ENCODE measurements around the gene TET3.

The TET3 gene

DNA sequence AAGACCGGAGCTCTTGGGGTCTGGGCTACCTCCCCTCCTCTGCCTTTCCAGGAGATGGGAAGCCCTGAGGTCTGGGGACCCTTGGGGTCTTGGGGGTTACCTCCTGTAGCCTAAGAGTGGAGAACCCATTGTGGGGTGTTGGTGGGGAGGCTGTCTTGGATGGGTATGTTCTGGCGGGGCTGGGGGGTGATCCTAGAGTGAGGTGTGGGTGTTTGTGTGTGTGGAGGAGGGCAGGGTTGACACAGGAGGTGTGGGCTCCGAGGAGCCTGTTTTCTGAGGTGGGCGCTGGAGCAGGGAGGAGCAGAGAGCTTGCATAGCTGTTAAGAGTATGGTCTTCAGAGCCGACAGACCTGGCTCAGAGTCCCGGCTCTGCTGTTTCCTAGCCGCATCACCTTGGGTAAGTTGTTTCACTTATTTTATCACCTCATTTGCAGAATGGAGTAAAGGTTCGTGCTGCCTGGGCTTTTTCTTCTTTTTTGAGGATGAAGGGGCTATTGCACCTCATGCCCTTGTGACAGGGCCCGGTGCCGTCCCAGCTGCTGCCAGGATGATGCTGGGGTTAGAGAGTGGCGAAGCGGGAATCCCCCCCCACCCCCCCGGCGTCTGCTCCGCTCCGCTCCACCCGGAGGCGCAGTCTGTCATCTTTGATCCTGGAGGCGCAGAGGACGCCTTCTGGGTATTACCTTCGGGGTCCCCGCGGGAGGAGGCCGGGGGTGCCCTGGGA, 17.2 kb downstream of the TET3 start:
- Histone ChIP-seq H3K9ac (peak overlapping the region; percentile 67; the same call in 1 of the 2 replicates), H3K27me3 (no peaks in the 10 kb centered on the region), H3K36me3 (peaks cover 53% of the 10 kb centered on the region), H4K20me1 (peaks cover 100% of the 10 kb centered on the region), H3K9me3 (no peaks in the 10 kb centered on the region), H3K4me3 (peak overlapping the region; percentile 66), H3K27ac (no peak overlapping the region), H3K4me1 (peaks cover 98% of the 10 kb centered on the region), H3K4me2 (peak overlapping the region; percentile 99)
- TF ChIP-seq Cebpa-rat (IDR thresholded peaks at IDR 0.05), result no peak

DNA sequence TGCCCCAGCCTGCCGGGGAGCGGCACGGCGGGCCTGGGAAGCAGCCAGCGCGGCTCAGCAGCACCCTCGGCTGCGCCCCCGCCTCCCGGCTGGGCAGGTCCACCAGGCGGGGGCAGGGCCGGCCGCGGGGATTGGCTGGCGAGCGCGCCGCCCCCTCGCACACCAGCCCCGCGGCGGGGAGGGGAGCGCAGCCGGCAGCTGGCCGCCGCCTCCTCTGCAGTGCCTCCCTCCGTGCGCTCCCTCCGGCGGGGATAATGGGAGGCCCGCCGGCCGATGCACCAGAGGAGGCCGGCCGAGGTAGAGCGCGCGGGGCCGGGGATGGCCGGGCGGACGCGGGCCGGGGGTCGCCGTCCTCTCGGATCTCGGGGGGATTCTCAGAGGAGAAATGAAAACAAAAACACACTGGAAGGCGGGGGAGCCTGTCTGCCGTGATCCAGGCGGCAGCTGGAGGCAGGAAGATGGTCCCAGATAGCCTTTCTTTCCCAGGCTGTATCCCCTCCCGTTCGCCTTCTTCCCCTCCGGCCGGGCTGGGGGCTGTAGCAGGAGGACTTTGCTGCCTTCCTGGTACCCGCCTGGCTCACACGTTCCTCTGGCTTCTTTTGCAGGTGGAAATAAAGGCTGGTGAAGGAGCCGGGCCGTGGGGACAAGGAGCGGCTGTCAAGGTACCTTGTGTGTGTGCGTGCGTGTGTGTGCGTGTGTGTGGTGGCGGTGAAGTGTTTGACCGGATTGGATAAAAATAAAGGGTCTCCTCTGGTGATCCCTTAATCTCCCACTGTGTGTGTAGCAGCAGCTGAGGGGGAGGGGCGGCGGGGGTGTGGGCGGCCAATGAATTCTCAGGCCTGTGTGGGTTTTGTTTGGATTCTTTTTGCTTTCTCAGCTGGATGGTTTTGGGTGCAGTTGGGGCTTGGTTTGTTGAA, 18.1 kb downstream of the TET3 start:
- H3K27me3 ChIP-seq, result no peaks in the 10 kb centered on the region
- peaks cover 52% of the 10 kb centered on the region for H3K36me3 ChIP-seq
- peak overlapping the region; percentile 35; the same call in 1 of the 2 replicates for H3K27ac ChIP-seq
- H3K4me1 ChIP-seq, result peaks cover 98% of the 10 kb centered on the region
- H3K9me3 ChIP-seq, result no peaks in the 10 kb centered on the region
- no peak for TF ChIP-seq Cebpa-rat (IDR thresholded peaks at IDR 0.05)
- H3K4me2 ChIP-seq, result peak overlapping the region; percentile 99
- peaks cover 100% of the 10 kb centered on the region for H4K20me1 ChIP-seq
- H3K9ac ChIP-seq, result peak overlapping the region; percentile 67
- peak overlapping the region; percentile 66 for H3K4me3 ChIP-seq

DNA sequence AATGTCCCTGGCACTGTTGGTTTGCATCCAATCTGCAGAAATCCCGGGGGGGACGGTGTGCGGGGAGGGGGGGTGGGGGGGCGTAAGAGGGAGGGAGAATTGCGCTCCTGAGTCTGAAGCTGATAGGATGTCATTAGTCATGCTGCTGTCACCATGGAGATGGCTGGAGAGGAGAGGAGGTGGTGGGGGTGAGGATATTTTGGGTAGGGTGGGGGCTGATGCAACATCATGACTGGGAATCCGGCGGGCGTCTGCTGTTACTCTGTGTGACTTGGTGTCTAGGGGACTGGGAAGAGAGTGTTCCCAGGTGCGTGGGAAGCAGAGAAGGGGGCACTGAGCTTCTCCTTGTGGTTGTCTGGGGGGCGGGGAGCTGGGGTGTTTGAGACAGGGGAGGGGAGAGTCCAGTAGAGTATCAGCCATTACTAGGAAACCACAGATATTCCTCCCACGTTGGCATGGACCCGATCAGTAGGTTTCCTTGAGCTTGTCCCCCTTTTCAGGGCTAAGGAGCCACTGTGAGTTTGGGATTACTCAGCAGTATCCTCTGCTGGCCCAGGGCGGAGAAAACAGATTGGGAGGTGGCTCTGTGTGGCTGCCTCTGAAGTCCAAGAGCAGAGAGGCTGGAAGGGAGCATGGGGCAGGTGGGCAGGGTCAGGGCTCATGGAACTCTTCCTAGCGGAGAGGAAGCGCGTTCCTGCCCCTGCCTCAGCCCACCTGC, 18.9 kb downstream of the TET3 start:
- TF ChIP-seq Cebpa-rat (IDR thresholded peaks at IDR 0.05), result no peak

DNA sequence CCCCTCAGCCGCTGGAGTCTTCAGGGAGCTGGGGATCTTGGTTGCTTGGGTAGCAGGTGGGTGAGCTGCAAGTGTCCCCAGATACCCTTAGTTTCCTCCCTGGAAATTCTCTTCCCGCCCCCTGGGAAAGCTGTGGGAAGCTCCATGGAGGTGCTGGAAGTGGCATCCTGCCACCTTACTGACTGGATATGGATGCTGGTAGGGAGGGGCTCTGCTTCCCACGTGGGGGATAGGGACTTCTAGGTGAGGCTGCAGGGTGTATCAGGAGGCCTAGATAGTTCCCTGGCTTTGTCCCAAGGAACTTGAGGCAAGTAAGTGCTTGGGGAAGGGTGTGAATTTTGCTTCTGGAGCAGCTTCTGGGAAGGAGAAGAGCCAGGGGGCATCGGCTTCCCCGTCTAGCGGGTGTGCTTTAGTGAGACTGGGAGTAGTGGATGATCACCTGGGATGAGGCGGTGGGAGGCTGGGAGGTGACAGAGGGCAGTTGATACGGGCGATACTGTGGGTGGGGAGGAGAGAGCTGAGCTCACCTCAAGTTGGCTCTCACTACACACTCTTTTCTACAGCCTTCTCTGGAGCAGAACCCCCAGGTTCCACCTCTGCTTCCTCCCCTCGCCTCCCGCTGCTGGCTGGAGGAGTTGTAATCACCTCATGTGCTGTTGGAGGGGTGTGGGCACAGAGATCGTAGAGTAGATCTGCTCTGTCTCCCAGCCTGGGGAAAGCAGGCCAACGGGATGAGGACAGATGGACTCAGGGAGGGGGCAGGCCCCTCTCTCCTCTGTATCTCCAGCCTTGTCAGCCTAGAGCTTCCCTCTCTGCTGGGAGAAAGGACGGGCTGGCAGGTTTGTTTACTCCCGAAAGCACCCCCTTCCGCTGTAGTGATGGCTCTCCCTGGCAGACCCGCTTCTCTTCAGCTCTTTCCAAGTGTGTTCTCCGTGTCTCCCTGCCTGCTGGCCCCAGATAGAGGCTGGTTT, 19.8 kb downstream of the TET3 start:
- Histone ChIP-seq H3K4me1 (peaks cover 98% of the 10 kb centered on the region), H3K4me3 (no peak overlapping the region), H3K9ac (peak overlapping the region; percentile 5; the same call in 1 of the 2 replicates)

More for the DNA sequence above, 18.9 kb downstream of the TET3 start:
- Histone ChIP-seq H3K27me3 (no peaks in the 10 kb centered on the region), H3K4me3 (no peak overlapping the region), H4K20me1 (peaks cover 100% of the 10 kb centered on the region), H3K27ac (peak overlapping the region; percentile 53), H3K9me3 (no peaks in the 10 kb centered on the region), H3K4me1 (peaks cover 98% of the 10 kb centered on the region), H3K4me2 (peak overlapping the region; percentile 99), H3K9ac (no peak overlapping the region), H3K36me3 (peaks cover 52% of the 10 kb centered on the region)

DNA sequence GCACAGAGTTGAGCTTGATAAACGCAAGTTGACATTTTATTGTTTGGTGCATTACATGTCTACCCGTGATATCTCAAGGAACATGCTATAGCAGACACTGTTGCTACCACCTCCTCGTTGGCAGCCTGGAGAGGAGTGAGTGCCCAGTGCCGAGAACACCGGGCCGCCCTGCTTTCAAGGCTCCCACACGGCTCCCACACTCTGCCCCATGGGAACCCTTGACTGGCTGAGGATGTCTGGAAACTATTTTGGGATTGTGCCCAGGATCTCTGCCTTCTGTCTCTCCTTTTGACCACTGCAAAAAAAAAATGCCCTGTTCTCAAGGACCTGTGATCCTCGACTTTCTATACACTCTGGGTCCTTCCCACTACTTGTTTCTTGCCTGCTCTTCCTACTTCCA, 21.1 kb downstream of the TET3 start:
- H3K36me3 ChIP-seq, result peaks cover 66% of the 10 kb centered on the region
- H3K27me3 ChIP-seq, result no peaks in the 10 kb centered on the region
- peak overlapping the region; percentile 99 for H3K4me2 ChIP-seq
- H3K27ac ChIP-seq, result no peak overlapping the region
- no peak overlapping the region for H3K4me3 ChIP-seq
- no peaks in the 10 kb centered on the region for H3K9me3 ChIP-seq
- TF ChIP-seq Cebpa-rat (IDR thresholded peaks at IDR 0.05), result no peak
- no peak overlapping the region for H3K9ac ChIP-seq
- peaks cover 89% of the 10 kb centered on the region for H3K4me1 ChIP-seq
- H4K20me1 ChIP-seq, result peaks cover 100% of the 10 kb centered on the region

More for the DNA sequence above, 19.8 kb downstream of the TET3 start:
- H3K9me3 ChIP-seq, result no peaks in the 10 kb centered on the region
- TF ChIP-seq Cebpa-rat (IDR thresholded peaks at IDR 0.05), result no peak
- H4K20me1 ChIP-seq, result peaks cover 100% of the 10 kb centered on the region
- H3K27me3 ChIP-seq, result no peaks in the 10 kb centered on the region
- peak overlapping the region; percentile 99 for H3K4me2 ChIP-seq
- peak overlapping the region; percentile 53 for H3K27ac ChIP-seq
- H3K36me3 ChIP-seq, result peaks cover 53% of the 10 kb centered on the region

DNA sequence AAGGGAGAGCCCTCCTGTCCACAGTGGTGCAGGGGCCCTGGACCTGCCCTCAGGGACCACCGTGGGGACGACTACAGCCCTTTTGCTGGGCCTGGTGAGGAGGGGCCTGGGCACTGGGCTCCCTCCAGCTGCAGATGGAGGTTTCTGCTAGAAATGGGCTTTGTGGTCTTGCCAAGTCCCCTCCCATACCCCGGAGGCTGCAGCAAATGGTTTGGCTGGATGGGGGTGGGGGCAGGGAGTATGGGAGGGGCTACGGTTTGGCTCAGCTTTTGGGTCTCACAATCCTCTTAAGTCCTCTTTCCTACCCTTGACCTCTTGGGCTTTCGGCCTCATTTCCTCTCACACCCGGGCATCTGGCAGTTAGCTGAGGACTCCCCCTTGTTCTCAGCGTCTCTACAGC, 21.7 kb downstream of the TET3 start:
- peaks cover 73% of the 10 kb centered on the region for H3K36me3 ChIP-seq
- H3K4me2 ChIP-seq, result peak overlapping the region; percentile 99
- no peaks in the 10 kb centered on the region for H3K9me3 ChIP-seq
- no peak overlapping the region for H3K27ac ChIP-seq
- H4K20me1 ChIP-seq, result peaks cover 100% of the 10 kb centered on the region
- H3K27me3 ChIP-seq, result no peaks in the 10 kb centered on the region
- H3K9ac ChIP-seq, result no peak overlapping the region
- no peak overlapping the region for H3K4me3 ChIP-seq
- no peak for TF ChIP-seq Cebpa-rat (IDR thresholded peaks at IDR 0.05)
- peaks cover 82% of the 10 kb centered on the region for H3K4me1 ChIP-seq

DNA sequence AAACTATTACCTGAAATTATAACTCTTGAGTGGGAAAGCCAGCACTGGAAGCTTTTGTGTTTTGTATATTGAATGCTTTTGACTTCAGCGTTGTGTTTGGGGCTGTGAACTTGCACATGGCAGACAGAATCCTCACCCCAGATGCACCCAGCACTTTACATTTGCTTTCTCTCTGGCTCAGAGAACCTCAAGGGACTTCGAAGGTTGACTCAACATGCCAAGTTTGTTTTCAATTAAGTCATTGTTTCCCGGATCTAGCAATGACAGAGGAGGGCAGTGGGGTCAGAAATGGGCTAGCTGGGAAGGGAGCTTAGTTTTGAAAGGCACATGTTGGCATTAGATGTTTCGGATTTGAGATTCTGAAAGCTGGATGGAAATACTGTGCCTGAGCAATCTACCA, 22.4 kb downstream of the TET3 start:
- Histone ChIP-seq H3K4me3 (no peak overlapping the region), H3K9ac (no peak overlapping the region; the same call in 1 of the 2 replicates), H4K20me1 (peaks cover 100% of the 10 kb centered on the region), H3K27ac (no peak overlapping the region), H3K4me2 (peak overlapping the region; percentile 99), H3K36me3 (peaks cover 79% of the 10 kb centered on the region), H3K4me1 (peaks cover 76% of the 10 kb centered on the region), H3K9me3 (no peaks in the 10 kb centered on the region), H3K27me3 (no peaks in the 10 kb centered on the region)
- no peak for TF ChIP-seq Cebpa-rat (IDR thresholded peaks at IDR 0.05)

DNA sequence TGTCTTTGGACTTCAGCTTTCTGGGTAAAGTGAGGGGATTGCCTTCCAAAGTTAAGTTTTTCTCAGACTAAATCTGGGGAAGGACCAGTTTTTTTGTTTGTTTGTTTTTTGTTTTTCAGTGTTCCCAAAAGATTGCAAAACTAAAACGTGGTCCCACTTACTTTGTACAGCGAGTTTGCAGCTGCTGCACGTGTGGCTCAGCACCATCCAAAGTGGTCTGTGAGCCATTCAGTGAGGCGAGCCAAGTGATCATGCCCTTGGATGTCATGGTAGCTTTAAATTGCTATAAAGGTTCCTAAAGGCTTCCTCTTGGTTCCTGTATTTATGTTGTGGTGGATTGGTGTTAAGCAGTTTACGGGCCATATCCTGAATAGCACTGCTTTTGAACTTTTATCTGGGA, 23.0 kb downstream of the TET3 start:
- Histone ChIP-seq H3K4me1 (peaks cover 71% of the 10 kb centered on the region), H3K4me2 (peak overlapping the region; percentile 99), H3K9me3 (no peaks in the 10 kb centered on the region), H3K27me3 (no peaks in the 10 kb centered on the region), H3K27ac (no peak overlapping the region), H4K20me1 (peaks cover 100% of the 10 kb centered on the region), H3K9ac (no peak overlapping the region; the same call in 1 of the 2 replicates), H3K4me3 (no peak overlapping the region), H3K36me3 (peaks cover 85% of the 10 kb centered on the region)
- TF ChIP-seq Cebpa-rat (IDR thresholded peaks at IDR 0.05), result no peak
